ENCODE measurements around the gene SCYGR5.

SCYGR5 gene

DNA sequence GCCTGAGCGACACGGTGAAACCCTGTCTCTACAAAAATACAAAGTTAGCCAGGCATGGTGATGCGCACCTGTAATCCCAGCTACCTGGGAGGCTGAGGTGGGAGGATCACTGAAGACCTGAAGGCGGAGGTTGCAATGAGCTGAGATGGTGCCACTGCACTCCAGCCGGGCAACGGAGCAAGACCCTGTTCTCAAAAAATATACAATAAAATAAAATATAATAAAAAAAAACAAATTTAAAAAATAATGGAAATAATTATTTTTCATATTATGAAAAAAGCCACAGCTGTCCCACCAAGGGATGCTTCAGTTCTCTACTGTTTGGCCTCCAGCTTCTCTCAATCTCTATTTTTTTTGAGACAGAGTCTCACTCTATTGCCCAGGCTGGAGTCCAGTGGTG is 40.8 kb downstream of the SCYGR5 start:
- no peaks in the 10 kb centered on the region for H3K9me3 Mint-ChIP-seq
- H3K27ac Mint-ChIP-seq, result no peak overlapping the region
- no peak for ATAC-seq
- H3K36me3 Mint-ChIP-seq, result no peaks in the 10 kb centered on the region
- no peak overlapping the region for H3K4me3 Mint-ChIP-seq
- H3K27me3 Mint-ChIP-seq, result no peaks in the 10 kb centered on the region
- H3K4me1 Mint-ChIP-seq, result no peaks in the 10 kb centered on the region

GRCh38 chr2:227710986-227711385 is 44.4 kb downstream of the SCYGR5 start:
- no peaks in the 10 kb centered on the region for H3K4me1 Mint-ChIP-seq
- H3K36me3 Mint-ChIP-seq, result no peaks in the 10 kb centered on the region
- no peak for ATAC-seq
- H3K4me3 Mint-ChIP-seq, result no peak overlapping the region
- H3K27me3 Mint-ChIP-seq, result no peaks in the 10 kb centered on the region
- no peak overlapping the region for H3K27ac Mint-ChIP-seq
- no peaks in the 10 kb centered on the region for H3K9me3 Mint-ChIP-seq

GRCh38 chr2:227713291-227713690 is 46.7 kb downstream of the SCYGR5 start:
- Mint-ChIP-seq H3K9me3 (no peaks in the 10 kb centered on the region), H3K4me3 (no peak overlapping the region), H3K27me3 (no peaks in the 10 kb centered on the region), H3K36me3 (no peaks in the 10 kb centered on the region), H3K4me1 (no peaks in the 10 kb centered on the region), H3K27ac (no peak overlapping the region)
- ATAC-seq, result no peak

DNA sequence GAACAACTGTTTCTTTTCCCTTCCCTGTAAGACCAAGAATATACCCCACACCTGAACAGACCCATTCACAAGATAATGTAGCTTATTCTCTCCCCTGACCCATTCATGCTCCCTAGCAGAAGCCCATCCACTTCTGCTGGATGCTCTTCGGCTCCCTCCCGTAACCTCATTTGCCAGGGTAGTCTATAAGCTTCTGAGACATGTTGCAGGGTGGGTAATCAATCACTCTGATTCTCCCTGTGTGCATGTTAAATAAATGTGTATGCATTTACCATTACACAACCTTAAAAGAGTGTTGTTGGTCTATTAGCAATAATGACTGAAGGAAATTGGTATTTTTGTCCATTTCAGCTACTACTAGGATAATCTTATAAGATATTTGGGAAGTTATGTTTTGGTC is 49.9 kb downstream of the SCYGR5 start:
- Mint-ChIP-seq H3K36me3 (no peaks in the 10 kb centered on the region), H3K4me1 (no peaks in the 10 kb centered on the region), H3K9me3 (no peaks in the 10 kb centered on the region), H3K27me3 (peaks cover 14% of the 10 kb centered on the region), H3K4me3 (no peak overlapping the region), H3K27ac (no peak overlapping the region)
- no peak for ATAC-seq

All from stimulated activated memory B cell treated with anti-CD40 and anti-IgM and Interleukin-4, amounts not matched to agents 10 μg/mL and 1 μg/mL and 100 μg/mL, for 72 hours (primary cell).